ENCODE results near the gene NXPH3.

NXPH3 gene

DNA sequence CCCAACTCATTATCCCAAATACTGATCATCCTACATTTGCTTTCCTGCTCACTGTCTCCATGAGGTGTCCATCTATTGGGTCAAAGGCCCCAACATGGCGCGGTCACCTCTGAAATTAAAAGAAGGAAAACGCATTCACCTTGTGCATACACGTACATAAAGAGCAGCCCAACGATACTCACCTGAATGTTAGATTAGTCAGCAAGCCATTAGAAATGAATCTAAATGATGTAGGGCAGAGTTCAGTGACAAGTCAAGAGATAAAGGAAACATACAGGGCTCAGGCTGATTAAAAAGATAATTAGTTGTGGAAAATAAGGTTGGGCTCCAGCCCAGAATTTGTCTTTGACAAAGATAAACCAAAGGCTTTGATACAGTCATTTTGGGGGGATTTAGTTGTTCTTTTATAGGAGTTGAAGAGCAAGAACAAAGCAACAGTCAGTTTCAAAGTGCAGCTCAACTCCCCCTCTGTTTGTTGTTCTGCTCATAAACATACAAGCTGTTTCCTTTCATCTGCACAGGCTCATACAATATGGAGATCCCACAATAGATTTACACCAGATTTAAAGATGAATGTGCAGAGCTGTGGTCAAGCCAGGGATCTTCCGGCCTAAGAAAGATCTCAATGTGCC, 21.1 kb downstream of the NXPH3 start:
- DNase-seq: no peak

DNA sequence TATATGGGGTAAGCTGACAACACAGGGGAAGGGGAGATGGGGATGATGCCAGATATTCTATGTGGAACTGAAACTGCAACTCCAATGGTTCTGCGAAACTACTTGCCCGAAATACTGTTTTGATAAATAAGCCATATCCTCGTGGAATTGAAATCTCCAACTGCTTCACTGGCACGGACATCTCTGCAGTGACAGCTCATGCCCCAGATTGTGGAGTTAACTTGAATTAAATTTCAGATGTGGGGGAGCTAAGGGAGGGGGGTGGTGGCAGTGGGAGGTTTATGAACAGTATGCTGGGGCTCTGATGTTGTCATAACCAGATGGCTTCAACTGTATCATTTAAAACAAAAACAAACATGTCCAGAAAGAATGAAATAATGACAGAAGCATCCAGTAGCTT, 21.8 kb downstream of the NXPH3 start:
- DNase-seq: no peak

DNA sequence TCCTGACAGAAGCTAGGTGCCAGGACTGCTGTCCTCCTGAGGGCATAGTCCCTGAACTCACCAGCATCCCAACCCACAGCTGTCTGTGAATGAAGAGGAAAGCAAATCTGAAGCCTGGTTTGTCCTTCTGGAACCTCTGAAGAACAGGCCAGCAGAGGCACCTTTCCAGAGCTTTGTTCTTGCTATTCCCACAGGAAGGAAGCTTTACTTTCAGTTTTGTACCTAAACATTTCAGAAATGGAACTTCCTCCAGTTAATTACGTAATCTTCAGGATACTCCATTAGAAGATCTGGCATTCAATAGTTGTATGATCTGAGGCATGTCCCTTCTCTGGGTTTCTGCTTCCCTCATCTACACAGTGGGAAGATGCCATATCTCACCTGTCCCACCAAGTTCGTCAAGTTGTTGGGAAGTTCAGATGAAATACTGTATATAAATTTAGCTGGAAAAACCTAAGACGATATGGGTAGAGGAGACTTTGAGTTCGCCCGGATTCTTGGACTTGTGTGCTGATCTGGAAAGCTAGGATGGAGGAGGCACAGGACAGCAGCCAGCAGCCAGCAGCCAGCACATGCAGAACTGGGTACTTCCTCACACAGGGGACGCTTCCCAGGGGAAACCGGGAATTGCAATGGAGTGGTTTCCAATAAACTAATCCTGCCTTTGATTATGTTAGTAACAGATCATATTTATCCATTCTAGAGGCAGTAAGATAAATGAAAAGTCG, 22.4 kb downstream of the NXPH3 start:
- no peak for DNase-seq

DNA sequence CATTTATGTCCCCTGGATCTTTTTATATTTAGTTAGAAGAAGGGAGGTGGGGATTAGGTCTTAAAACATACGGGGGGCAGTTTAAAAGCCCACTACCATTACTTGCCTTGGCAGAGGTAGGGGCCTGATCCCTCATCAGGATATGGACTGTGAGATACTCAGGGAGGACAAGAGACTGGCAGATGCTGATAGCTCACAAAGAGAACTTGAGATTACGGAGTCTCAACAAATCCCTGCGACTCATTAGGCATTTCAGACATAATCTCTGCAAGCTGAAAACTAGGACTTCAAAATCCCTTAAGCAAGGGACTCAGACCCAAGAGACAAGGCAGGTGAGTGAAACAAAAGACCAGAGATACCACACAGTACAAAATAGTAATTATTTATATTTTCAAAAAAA, 23.2 kb downstream of the NXPH3 start:
- DNase-seq: no peak

DNA sequence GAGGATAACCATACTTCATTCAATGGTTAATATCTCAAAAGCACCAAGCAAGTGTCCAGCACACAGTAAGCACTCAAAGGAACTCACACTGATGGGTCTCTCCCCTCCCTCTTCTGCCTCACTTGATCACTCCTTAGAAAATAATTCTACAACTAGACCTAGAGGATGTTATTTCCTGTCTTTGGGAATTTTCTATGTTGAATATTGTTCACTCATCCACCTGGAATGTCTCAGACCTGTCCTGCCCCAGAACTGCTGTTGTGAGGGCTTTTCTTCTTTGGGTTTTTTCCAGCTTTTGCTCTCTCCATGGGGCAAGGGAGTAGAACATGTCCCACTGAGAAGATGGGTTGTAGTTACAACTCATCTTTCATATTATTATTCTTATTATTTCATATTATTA, 25.3 kb downstream of the NXPH3 start:
- DNase-seq: no peak

DNA sequence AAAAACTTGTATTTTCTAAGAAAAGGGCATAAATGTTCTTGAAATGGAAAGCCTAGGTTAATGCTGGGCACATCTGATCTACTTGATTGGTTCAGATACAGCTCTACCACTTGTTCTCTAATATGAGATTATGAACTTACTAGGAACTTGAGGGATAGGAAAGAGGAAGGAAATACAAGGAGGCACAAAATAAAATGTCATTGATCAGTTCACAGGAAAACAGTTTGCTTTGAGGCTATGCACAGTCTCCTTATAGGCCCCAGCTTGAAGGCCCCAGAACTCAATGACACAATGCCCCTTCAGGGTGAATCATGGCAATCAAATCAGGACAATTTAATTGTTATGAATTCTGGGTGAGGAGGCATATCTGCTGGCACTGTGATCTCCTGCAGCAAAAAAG, 27.1 kb downstream of the NXPH3 start:
- no peak for DNase-seq

DNA sequence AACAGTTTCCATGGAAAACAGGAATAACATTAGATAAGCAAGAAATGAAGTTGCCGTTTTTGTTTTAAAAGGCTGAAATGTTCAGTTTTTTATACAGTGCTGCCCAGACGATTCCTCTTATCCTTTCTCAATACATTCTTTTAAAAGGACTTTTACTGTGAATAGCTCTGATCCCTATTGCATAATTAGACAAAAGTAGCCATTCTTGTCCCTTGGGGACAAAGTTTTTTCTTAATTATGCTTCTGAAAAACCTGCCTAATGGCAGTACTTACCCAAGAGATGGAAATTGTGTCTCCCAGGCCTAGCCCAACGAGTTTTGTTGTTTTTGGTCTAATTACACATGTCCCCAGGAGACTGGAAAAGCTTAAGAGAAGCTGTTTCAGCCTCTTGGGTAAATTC, 27.6 kb downstream of the NXPH3 start:
- no peak for DNase-seq

DNA sequence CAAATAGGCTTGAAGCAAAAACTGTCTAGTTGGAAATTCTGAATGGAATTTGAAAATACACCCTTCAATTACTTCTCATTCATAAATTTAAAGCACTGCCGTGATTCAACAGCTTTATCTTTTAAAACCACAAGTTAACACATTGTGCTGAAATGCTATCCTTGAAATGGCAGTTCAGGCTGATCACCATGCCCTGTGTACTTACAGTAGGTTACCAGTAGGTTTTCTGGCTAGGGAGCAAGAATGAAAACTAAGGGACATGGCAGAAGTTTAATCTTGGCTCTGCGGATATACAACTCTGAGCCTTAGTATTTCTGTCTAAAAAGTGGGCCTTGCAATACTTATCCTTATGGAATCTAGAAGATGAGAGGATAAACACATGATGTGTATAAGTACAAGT, 28.0 kb downstream of the NXPH3 start:
- DNase-seq: no peak

DNA sequence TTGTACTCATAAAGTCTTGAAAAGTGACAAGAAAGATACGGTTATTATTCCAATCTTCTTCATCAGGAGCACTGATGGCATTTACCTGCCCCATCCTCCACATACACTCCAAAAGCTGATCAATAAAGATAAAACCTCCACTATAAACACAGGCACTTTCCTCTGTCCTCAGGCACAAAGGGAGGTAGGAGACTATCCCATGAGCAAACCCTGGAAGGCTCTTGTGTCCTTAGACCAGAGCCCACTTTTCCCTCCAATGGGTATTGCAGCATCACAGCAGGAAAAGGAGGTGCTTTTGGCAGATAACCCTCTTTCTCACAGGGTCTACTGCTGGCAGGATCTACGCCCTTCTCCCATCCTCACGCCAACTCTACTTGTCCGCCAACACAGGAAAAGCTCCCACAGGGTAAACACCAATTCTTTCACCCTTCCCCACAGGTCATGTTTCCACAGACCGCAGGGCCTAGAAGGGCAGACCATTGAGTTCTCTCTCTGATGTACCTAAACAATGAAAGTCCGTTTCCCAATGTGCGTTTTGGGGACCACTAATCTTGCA, 28.7 kb downstream of the NXPH3 start:
- no peak for DNase-seq

DNA sequence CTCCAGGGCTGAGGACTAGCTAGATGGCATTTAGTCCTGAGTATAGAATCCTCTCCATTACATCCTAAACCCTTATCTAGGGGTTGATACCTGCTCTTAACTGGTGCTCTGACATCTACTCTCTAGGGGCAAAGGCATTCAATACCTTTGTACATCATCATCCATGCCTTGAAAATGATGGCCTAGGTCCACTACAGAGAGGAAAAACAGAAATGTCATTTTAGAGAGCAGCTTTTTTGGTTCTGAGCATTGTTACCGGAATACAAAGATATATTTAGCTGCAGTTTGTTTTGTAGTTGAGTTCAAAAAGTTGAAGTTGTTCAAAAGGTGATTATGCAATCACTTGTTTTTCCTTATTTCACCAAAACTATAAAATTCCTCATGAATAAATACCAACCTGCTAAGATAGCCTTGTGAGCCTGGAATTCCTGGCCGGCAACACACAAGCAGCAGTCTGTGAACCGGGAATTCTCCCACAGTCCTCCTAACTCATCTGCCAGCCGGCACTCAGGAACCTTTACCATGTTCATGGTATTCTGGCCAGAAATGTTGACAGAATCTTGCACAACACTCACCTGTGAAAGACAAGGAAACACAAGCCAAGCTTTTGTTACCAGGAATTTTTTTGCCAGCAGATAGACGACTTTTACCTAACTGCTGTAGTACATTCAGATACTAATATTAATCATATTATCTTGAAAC, 35.4 kb downstream of the NXPH3 start:
- DNase-seq: no peak

DNA sequence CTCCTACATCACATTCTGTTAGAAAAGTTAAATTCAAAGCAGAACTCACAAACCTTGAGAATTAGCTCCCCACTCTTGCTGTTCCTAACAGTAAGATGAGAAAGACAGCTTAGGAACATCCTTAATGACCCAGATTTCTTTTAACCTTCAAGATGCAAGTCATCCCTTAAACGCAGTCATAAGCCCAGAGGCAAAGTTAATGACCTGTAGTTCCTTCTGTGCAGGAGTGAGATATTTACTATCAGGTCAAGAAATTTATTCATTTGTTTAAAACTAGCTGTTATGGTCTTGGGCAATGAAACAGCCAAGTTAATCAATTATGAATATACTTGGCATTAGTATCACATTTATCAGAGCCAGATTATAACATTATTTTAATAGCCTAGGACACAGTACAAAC, 37.1 kb downstream of the NXPH3 start:
- DNase-seq: no peak

DNA sequence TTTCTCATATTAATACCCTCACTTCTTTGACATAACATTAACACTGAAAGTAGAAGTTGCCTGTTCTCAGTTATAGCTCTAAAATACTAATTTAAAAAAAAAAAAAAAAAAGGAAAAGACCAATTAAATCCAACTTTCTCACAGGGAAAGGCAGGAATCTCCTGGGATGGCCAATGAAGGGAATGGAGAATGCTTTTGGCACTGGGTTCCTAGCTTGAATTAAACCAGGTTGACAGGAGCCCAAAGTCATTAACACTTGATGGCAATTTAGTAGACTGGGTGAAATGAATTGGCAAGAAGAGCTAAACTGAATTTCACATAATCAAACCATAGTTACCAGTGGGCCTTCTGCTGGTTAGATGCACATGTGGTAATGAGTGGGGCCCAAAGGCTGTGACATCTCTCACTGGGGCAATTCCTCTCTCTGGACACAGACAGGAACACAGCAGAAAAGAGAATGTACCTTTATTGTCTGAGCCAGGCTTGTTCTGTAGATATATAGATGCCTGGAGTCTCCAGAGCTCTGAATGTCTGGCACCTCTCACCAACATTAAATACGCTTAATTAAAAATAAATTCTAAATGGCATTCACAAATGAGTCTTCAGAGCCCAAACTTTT, 37.6 kb downstream of the NXPH3 start:
- no peak for DNase-seq

DNA sequence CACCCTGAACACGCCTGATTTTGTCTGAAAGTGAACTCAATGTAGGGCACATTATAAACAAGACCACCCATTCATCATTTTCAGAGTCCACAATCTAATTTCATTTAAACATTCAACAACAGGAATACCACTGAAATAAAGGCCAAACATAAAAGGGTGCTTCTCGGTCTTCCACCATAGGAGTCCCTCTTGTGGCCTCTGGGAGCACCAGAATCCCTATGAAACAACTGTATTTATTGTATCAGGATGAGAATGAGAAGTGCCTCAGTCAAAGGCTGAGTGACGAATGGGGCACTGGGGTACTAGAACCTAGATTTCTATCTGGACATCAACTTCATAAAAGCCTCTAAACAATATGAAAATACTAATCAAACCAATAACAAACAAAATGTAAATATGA, 40.4 kb downstream of the NXPH3 start:
- DNase-seq: no peak

DNA sequence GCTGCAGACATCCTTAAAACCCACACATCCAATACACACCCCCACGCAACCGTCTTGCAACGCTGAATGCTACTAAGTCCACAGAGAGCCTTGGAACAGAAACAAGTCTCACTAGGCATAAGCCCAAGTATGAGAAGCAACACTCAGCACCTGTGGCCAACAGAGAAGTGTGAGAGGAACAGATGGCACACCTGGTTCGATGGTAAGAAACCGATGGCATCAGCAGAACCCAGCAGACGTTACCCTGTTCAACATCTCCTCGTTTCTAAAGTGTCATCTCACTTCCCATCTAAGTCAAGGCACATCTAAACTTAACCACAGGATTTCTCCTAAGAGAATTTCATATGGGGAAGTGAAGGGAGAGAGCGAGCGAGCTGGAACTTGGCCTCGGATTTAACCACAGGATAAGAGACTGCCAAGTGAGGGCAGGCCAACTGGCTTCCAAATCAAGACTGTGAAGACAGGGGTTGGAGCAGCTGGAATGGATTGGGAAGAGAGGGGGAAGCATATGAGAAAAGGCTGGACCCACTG, 41.0 kb downstream of the NXPH3 start:
- no peak for DNase-seq

DNA sequence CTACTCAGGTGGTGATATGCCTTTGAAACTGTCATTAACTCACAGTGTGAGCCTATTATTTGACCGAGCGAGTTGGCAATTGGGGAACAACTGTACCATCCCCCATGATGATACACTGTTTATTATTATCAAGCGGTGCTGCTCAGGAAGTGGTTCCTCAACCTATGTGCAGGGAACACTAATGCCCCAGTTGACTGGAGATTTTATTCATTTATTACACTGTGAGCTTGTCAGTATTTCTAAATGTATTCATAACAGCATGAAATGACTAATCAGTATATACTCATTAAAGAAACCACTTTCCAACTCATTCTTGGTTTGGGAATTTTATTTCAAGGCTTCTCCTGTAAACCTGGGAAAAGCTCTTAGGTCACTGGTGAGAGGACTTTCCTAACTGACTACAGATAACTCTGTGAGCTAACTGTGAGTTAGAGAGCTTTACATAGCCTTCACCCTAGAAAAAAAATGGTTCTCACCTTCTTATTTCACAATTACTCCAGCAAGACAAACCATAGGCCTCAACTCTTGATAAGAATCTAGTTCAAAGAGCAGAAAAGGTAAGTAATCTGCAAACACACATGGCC, 42.4 kb downstream of the NXPH3 start:
- DNase-seq: no peak

DNA sequence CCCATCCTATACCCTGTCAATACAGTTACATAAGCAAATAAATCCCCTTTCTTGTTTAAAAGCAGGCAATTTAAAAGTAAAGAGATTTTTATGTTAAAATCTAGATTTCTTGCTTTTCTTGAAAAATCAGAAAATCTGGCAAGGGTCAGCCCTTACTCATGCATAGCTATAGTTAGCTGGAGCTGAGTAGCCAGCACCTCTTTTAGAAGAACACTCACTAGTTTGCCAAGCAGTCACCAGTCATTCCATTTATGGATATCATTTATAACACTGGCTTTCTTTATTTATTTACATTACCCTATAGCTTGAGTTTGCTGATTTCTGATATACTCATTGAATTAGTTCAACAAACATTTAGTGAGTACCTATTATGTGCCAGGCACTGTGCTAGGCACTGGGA, 45.7 kb downstream of the NXPH3 start:
- no peak for DNase-seq

DNA sequence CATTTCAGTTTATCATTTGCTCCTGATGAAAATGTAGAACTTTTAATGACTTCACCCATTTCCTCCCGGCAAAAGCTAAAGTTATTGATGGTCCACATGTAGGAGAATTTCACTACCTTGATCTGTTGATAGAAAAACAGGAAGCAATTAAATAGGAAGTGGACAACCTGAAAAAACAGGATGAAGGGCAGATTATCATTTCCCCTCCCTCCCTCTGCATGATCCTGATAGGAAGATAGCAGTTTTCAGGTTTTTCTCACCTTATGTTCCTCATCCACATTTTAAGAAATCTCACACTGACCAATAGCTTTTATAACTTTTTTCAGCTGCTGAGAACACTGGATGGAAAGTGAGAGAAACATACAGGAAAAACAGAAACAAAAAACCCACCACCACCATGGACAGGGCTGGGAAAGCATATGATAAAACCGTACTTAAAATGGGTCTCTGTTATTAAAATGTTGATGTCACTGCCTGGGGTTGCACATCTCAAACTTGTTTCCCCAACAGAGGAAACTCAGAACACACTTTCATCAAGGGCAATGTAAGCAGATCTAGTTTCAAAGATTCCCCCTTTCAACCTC, 46.4 kb downstream of the NXPH3 start:
- no peak for DNase-seq

DNA sequence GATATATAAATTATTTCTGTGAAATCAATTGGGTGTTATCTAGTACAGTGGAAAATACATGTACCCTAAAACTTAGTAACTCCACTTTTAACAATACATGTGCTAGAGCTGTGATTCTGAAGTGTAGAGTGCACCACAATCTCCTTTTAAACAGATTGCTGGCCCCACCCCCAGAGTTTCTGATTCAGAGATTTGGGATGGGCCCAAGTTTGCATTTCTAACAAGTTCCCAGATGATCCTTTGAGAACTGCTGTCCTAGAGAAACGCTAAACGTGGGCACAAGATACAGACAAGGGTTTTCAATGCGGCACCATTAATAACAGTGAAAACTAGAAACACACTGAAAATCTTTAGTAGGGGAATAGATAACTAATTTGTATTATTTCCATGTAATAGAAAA, 49.2 kb downstream of the NXPH3 start:
- DNase-seq: no peak

DNA sequence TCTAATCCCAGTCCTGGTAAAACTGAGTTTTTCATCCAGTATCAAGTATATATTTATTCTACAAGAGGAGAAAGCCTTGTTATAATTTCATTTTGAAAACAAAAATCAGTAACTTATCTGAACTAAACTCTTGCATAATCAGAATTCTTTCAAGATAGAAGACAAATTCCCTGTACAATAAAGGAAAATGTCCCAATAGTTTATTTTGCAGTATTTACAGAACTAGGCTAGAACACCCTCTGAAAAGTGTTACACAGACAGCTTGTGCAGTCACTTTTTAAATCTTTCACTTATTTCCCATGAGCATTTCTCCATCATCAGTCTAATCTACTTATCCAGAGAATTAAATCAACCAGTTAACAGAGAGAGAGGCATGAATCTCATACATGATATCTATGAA, 53.8 kb downstream of the NXPH3 start:
- DNase-seq: no peak

DNA sequence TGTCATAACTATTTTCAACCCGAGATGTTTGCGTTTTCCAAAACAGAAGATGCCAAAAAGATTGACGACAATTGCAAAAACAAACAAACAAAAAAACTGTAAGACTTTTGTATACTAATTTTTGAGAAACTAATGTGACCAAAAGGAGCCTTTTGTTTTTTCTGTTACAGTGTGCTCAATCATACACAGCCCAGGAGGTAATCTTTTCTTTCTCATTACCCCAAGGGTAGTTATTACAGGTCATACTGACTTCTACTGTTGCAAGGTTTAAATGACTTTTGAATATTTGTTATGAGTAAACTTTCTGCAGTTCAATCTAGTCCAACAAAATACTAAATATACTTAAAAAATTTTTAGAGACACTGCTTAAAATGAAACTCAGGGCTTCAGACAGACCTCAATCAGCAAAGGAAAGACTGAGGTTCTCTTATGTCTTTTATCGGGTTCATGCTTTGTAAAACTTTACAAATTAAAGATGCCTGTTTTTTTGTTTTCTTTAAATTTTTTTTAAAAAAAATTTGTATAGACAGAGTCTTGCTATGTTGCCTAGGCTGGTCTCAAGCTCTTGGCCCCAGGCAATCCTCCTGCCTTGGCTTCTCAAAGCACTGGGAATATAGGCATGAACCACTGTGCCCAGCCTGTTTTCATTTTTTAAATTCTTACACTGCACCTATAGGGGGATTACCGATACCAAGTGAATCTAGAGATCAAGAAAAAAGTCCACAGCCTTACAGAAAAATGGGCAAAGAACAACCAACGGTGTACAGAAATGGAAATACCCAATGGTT, 54.6 kb downstream of the NXPH3 start:
- DNase-seq: no peak

DNA sequence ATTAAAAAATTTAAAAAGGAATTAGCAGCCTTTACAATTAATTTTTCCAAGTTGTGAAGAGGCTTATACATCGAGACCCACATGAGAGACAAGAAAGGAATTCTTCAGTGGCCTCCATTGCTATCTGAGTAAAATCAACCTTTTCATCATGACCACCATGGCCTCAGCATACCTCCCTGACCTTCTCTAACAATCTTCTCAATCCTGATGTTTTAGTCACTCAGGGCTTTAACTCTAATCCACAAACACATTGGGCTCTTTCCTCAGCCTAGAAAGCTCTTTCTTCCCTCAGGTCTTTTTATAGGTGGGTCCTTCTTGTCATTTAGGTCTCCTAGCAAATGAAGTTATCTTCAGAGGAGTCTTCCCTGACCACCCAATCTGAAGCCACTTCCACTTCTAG, 55.8 kb downstream of the NXPH3 start:
- no peak for DNase-seq
